Cardiac muscle cell (in vitro differentiated cells and primary cell): ENCODE results near the gene SALL1. TPM values are rescaled to one million over a fixed set of nuclear protein-coding genes. Genes with fewer than 3 reads are reported as not detected.

Experiments
- DNase-seq, 2 donors: peaks; one replicate each; pipeline versions ENCODE4 v3.0.0 to v3.0.0-alpha.2; 2010 to 2017; ENCODE audit warnings: low read depth in 1 of 2, low spot score in 1 of 2
- H3K27ac ChIP-seq: fragments of 200-600 bp; sonication (generic); 2 replicates; pipeline ENCODE4 v1.5.1; 2016
- H3K27me3 ChIP-seq: fragments of 200-600 bp; sonication (generic); 2 replicates; pipeline ENCODE4 v1.6.0; 2016; ENCODE audit warnings: control low read depth
- H3K36me3 ChIP-seq: fragments of 200-600 bp; sonication (generic); 2 replicates; pipeline ENCODE4 v1.5.1; 2016; ENCODE audit warnings: control low read depth
- H3K4me1 ChIP-seq: fragments of 200-600 bp; sonication (generic); 2 replicates; pipeline ENCODE4 v1.8.1; 2017; ENCODE audit warnings: low read depth, mild to moderate bottlenecking, mixed run types
- H3K4me3 ChIP-seq: fragments of 200-600 bp; sonication (generic); 2 replicates; pipeline ENCODE4 v1.5.1; 2016; ENCODE audit warnings: mild to moderate bottlenecking
- H3K9me3 ChIP-seq: fragments of 200-600 bp; sonication (generic); 2 replicates; pipeline ENCODE4 v1.5.1; 2017; ENCODE audit warnings: low read depth, mild to moderate bottlenecking, control low read depth
- polyA plus RNA-seq: library from polyadenylated mRNA; unstranded; fragments of >200 nt; fragmentation: Nextera tagmentation; extraction: Ambion mirVana; gene quantifications from 2 replicates; pipeline ENCODE4 v1.2.1, GENCODE V29; 2016
- total RNA-seq: library from RNA; depleted of rRNA; stranded (reverse); fragments of >200 nt; gene quantifications from 2 replicates; pipeline ENCODE4 v1.2.3, GENCODE V29; 2016
- TF ChIP-seq, protein P1 (sequence below): IDR thresholded peaks from 2 replicates; pipeline ENCODE4 v1.5.1; 2012; ENCODE audit warnings: low read depth, mild to moderate bottlenecking, low read length

The SALL1 gene
- total and polyA plus RNA-seq, 2 experiments from 2014 or later: 4.2 to 16.7 TPM

DNA sequence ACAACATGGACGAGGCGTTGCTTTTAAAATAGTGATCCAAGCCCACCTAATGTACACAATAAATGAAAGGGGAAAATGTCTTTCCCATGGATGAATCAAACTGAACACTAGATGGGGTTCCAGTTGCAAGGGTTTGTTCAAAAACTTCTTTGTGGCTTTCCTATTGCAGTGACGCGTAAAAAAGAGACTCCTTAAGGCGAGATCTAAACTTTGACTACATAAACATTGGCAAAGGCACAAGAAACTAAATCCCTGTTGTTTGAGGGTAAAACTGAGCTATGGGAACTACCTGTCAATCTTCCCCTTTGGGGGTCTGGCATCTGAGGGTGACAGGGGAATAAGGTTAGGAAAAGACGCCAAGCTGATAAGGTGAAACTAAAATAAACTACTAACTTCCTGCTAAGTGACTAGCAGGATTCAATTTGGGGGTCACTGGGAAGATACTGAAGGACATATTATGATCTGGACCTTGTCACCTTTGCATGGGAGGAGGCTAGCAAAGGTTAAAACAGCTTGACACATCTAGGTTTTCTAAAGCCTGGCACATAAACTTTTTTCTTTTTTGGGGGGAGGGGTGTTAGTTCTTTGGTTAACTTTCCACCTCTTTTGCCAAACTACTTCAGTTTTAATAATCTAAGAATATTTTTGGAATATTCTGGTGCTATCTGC lies 4.7 kb downstream of the SALL1 start:
- peak overlapping the region; percentile 15 for H3K27ac ChIP-seq

DNA sequence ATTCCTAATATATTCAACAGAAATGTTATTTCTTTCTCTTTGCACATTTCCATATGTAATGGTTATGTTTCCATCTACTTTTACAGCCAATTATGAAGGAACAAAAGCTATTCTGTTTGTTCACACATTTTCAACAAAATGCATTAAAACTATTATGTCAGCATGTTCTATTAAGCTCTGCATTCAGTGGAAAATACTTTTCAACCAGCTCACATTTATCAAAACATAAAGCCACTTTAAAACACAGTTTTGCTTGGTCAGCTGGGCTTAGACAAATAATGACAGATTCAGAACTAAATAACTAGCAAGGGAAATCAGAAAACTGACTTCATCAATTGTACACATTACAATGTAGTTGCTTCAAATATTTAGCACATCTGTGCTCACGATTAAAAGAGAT lies 6.9 kb downstream of the SALL1 start:
- Histone ChIP-seq H3K4me1 (peaks cover 67% of the 10 kb centered on the region), H3K9me3 (no peaks in the 10 kb centered on the region), H3K27me3 (no peaks in the 10 kb centered on the region), H3K27ac (no peak overlapping the region), H3K36me3 (peaks cover 13% of the 10 kb centered on the region), H3K4me3 (no peak overlapping the region)
- TF ChIP-seq, protein P1, sequence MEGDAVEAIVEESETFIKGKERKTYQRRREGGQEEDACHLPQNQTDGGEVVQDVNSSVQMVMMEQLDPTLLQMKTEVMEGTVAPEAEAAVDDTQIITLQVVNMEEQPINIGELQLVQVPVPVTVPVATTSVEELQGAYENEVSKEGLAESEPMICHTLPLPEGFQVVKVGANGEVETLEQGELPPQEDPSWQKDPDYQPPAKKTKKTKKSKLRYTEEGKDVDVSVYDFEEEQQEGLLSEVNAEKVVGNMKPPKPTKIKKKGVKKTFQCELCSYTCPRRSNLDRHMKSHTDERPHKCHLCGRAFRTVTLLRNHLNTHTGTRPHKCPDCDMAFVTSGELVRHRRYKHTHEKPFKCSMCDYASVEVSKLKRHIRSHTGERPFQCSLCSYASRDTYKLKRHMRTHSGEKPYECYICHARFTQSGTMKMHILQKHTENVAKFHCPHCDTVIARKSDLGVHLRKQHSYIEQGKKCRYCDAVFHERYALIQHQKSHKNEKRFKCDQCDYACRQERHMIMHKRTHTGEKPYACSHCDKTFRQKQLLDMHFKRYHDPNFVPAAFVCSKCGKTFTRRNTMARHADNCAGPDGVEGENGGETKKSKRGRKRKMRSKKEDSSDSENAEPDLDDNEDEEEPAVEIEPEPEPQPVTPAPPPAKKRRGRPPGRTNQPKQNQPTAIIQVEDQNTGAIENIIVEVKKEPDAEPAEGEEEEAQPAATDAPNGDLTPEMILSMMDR: no peak
- DNase-seq: no peak

More for the DNA sequence above, 4.7 kb downstream of the SALL1 start:
- TF ChIP-seq, protein P1: peak; percentile 50
- Histone ChIP-seq H3K4me1 (peaks cover 67% of the 10 kb centered on the region), H3K27me3 (no peaks in the 10 kb centered on the region), H3K9me3 (no peaks in the 10 kb centered on the region), H3K4me3 (peak overlapping the region; percentile 3), H3K36me3 (peaks cover 1% of the 10 kb centered on the region)
- DNase-seq: peak; percentile 38 to 63

DNA sequence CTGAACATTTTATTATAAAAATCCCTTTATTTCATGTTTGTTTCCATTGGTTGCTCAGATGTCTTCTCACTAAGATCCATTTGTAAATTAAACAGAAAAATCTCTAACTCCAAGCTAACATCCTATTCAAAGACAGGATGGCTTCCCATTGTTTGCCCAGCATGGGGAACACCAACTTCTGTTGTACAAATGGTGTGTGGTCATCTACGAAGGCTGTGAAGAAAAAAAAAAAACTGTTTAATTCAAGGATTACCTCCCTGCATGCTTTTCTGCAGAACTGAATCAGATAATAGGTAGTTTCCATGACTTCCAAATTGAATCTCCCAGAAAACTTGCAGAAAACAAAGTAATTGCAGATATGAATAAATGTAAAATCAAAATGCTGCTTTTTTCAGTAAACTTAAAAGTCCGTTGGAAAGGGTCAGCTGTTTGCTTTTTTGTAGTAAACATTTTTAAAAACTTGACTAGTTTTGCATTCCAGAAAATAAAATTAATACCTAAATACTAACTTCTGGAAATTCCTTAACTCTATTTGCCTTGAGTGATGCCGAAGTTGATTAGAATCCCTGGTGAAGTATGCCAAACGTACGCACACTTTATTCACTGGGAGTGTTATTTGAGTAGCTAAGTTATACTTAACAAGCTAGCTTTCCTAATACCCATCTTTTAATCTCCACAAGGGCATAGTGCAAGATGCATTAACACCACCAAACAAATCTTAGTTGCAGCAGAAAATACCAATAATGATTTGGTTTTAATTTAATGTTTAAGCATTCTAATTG lies 7.7 kb downstream of the SALL1 start:
- TF ChIP-seq, protein P1: no peak
- H3K4me3 ChIP-seq: no peak overlapping the region

GRCh38 chr16:51141541-51141940 lies 9.5 kb downstream of the SALL1 start:
- Histone ChIP-seq H3K36me3 (peaks cover 26% of the 10 kb centered on the region), H3K9me3 (no peaks in the 10 kb centered on the region), H3K4me3 (no peak overlapping the region), H3K27me3 (no peaks in the 10 kb centered on the region), H3K4me1 (peaks cover 43% of the 10 kb centered on the region), H3K27ac (no peak overlapping the region)
- TF ChIP-seq, protein P1: no peak
- DNase-seq: no peak

More for the DNA sequence above, 7.7 kb downstream of the SALL1 start:
- no peaks in the 10 kb centered on the region for H3K27me3 ChIP-seq
- no peak for DNase-seq
- peaks cover 18% of the 10 kb centered on the region for H3K36me3 ChIP-seq
- H3K4me1 ChIP-seq: peaks cover 60% of the 10 kb centered on the region
- no peaks in the 10 kb centered on the region for H3K9me3 ChIP-seq
- no peak overlapping the region for H3K27ac ChIP-seq

DNA sequence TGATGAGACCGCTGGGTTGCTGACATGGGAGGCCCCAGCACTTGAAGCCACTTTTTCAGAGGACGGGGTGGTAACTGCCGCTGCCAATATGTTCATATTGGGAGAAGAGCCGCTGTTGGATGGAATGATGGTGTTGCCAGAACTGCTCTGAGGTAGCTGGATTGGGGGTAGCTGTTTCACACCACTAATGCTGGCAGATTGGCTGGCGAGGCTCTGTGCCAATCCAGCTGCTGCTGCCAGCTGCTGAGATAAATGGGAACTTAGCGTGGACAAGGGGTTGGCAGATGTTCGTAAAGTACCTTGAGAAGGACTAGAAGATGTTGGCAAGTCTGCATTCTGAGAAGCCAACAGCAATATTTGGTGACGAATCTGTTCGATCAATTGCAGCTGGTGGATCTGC lies 10.0 kb downstream of the SALL1 start:
- TF ChIP-seq, protein P1: no peak
- no peak for DNase-seq
- peaks cover 31% of the 10 kb centered on the region for H3K36me3 ChIP-seq
- peaks cover 38% of the 10 kb centered on the region for H3K4me1 ChIP-seq
- no peaks in the 10 kb centered on the region for H3K9me3 ChIP-seq
- H3K27ac ChIP-seq: no peak overlapping the region
- H3K27me3 ChIP-seq: no peaks in the 10 kb centered on the region
- H3K4me3 ChIP-seq: no peak overlapping the region
